OCI-LY3 (cell line): ENCODE results near the gene BZW2.

Experiments used
- H2AFZ ChIP-seq: fragments of 200-600, 300-600 bp; shearing (Covaris generic); 2 replicates; pipeline ENCODE4 v1.6.0; 2014; ENCODE audit warnings: antibody characterized with exemption, low read depth, low read length
- H3K27ac ChIP-seq: fragments of 200-600, 300-600 bp; sonication (generic); 2 replicates; pipeline ENCODE4 v1.5.1; 2014; ENCODE audit warnings: mild to moderate bottlenecking, low read length, moderate library complexity, mixed read lengths
- H3K27me3 ChIP-seq: fragments of 200-600, 300-600 bp; sonication (generic); 2 replicates; pipeline ENCODE4 v1.6.1; 2014; ENCODE audit warnings: low read depth, low read length, mixed read lengths
- H3K36me3 ChIP-seq: fragments of 200-600, 300-600 bp; sonication (generic); replicated peaks from 2 replicates; pipeline ENCODE3; 2014; ENCODE audit warnings: low read depth, low read length, mixed read lengths
- H3K4me1 ChIP-seq: fragments of 300-600, 200-600 bp; sonication (generic); 2 replicates; pipeline ENCODE4 v1.6.1; 2014; ENCODE audit warnings: low read length, mixed read lengths
- H3K4me2 ChIP-seq: fragments of 200-600, 300-600 bp; sonication (generic); 2 replicates; pipeline ENCODE4 v1.6.1; 2014; ENCODE audit warnings: low read length, mixed read lengths
- H3K4me3 ChIP-seq: fragments of 300-600, 200-600 bp; sonication (generic); 2 replicates; pipeline ENCODE4 v1.5.1; 2014; ENCODE audit warnings: antibody characterized with exemption, mild to moderate bottlenecking, low read length, moderate library complexity
- H3K79me2 ChIP-seq: fragments of 300-600, 200-600 bp; shearing (Covaris generic); 2 replicates; pipeline ENCODE4 v1.6.1; 2014; ENCODE audit warnings: mild to moderate bottlenecking, low read length, mixed read lengths
- H3K9ac ChIP-seq: fragments of 300-600, 200-600 bp; shearing (Covaris generic); 2 replicates; pipeline ENCODE4 v1.6.0; 2014; ENCODE audit warnings: mild to moderate bottlenecking, low read length, moderate library complexity
- H3K9me3 ChIP-seq: fragments of 200-600, 300-600 bp; shearing (Covaris generic); 2 replicates; pipeline ENCODE4 v1.6.1; 2014; ENCODE audit warnings: low read length, mixed read lengths; ENCODE audit not compliant: insufficient read depth
- H4K20me1 ChIP-seq: fragments of 200-600, 300-600 bp; sonication (generic); 2 replicates; pipeline ENCODE4 v1.6.1; 2016; ENCODE audit warnings: low read length, mixed read lengths; ENCODE audit not compliant: insufficient read depth
- CTCF ChIP-seq: fragments of 200-600, 300-600 bp; sonication (generic); IDR thresholded peaks from 2 replicates; pipeline ENCODE4 v1.5.1; 2014; ENCODE audit warnings: antibody characterized with exemption, low read length, low read depth
- EZH2phosphoT487 ChIP-seq: fragments of 200-600 bp; shearing (Covaris generic); IDR thresholded peaks from 2 replicates; pipeline ENCODE4 v1.6.1; 2018; ENCODE audit warnings: antibody characterized with exemption, mixed run types, low read depth

The BZW2 gene

GRCh38 chr7:16738011-16738688, 92.2 kb downstream of the BZW2 start:
- H3K79me2 ChIP-seq = no peaks in the 10 kb centered on the region
- no peak overlapping the region for H3K4me2 ChIP-seq
- no peak overlapping the region for H2AFZ ChIP-seq
- H3K4me3 ChIP-seq = no peak overlapping the region
- H3K9ac ChIP-seq = no peak overlapping the region
- no peaks in the 10 kb centered on the region for H4K20me1 ChIP-seq
- H3K27me3 ChIP-seq = no peaks in the 10 kb centered on the region
- H3K4me1 ChIP-seq = no peaks in the 10 kb centered on the region
- TF ChIP-seq CTCF = no peak
- no peak for TF ChIP-seq EZH2phosphoT487
- H3K36me3 ChIP-seq = no peaks in the 10 kb centered on the region
- no peaks in the 10 kb centered on the region for H3K9me3 ChIP-seq
- H3K27ac ChIP-seq = no peak overlapping the region

- Histone ChIP-seq H3K27me3 (no peaks in the 10 kb centered on the region), H3K27ac (no peak overlapping the region), H4K20me1 (no peaks in the 10 kb centered on the region)
These were observed 94.1 kb downstream of the BZW2 start for GRCh38 chr7:16739863-16740622.

GRCh38 chr7:16740623-16740953, 94.6 kb downstream of the BZW2 start:
- TF ChIP-seq CTCF (no peak), EZH2phosphoT487 (no peak)
- Histone ChIP-seq H2AFZ (no peak overlapping the region), H3K27ac (no peak overlapping the region)

More at GRCh38 chr7:16739863-16740622, 94.1 kb downstream of the BZW2 start:
- Histone ChIP-seq H3K79me2 (no peaks in the 10 kb centered on the region), H3K36me3 (no peaks in the 10 kb centered on the region), H3K9me3 (no peaks in the 10 kb centered on the region), H2AFZ (no peak overlapping the region), H3K9ac (no peak overlapping the region), H3K4me1 (no peaks in the 10 kb centered on the region), H3K4me2 (no peak overlapping the region), H3K4me3 (no peak overlapping the region)
- TF ChIP-seq CTCF = no peak
- no peak for TF ChIP-seq EZH2phosphoT487

DNA sequence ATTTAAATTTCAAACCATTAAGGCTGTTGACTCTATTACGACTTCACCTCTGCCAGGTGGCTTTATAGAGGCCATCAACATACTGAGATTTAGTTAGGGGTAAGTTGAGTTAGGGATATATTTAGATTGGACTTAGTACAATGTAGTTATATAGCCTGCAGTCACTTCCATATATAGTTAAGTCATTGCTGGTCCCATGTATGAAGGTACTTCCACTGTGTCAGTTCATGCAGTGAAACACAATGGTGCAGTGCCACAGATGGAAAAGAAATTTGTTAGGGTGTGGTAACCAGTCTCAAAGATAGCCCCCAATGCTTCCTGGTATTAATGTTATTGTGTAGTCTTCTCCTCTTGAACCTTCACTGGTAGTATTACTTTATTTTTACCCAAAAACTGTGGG, 95.0 kb downstream of the BZW2 start:
- H2AFZ ChIP-seq = no peak overlapping the region
- H3K79me2 ChIP-seq = no peaks in the 10 kb centered on the region
- no peaks in the 10 kb centered on the region for H4K20me1 ChIP-seq
- H3K27me3 ChIP-seq = no peaks in the 10 kb centered on the region
- H3K4me1 ChIP-seq = no peaks in the 10 kb centered on the region
- H3K9ac ChIP-seq = no peak overlapping the region
- H3K27ac ChIP-seq = no peak overlapping the region
- H3K4me2 ChIP-seq = no peak overlapping the region
- TF ChIP-seq EZH2phosphoT487 = no peak
- no peak for TF ChIP-seq CTCF
- no peak overlapping the region for H3K4me3 ChIP-seq
- no peaks in the 10 kb centered on the region for H3K9me3 ChIP-seq
- H3K36me3 ChIP-seq = no peaks in the 10 kb centered on the region

More at GRCh38 chr7:16740623-16740953, 94.6 kb downstream of the BZW2 start:
- Histone ChIP-seq H4K20me1 (no peaks in the 10 kb centered on the region), H3K4me3 (no peak overlapping the region), H3K9ac (no peak overlapping the region), H3K27me3 (no peaks in the 10 kb centered on the region), H3K4me1 (no peaks in the 10 kb centered on the region), H3K79me2 (no peaks in the 10 kb centered on the region), H3K4me2 (no peak overlapping the region), H3K36me3 (no peaks in the 10 kb centered on the region), H3K9me3 (no peaks in the 10 kb centered on the region)
